Cardiac fibroblast (primary cell): ENCODE data around the gene MYH2.

Experiments used
- DNase-seq, 2 donors: peaks; one replicate each; pipeline versions ENCODE4 v3.0.0 to v3.0.0-alpha.2; 2010; ENCODE audit warnings: low read depth in 2 of 2
- H3K4me3 ChIP-seq, 2 donors: replicated peaks in 1 of 2; 1 replicate in 1 of 2; 2 replicates in 1 of 2; pipeline ENCODE4 v1.5.1; 2011; ENCODE audit warnings: low read depth in 2 of 2, low read length in 2 of 2, mild to moderate bottlenecking in 2 of 2, moderate library complexity in 1 of 2
- CTCF ChIP-seq: IDR thresholded peaks from one replicate; pipeline ENCODE4 v1.5.1; 2011; ENCODE audit warnings: low read depth, mild to moderate bottlenecking, low read length, inconsistent platforms

The MYH2 gene

GRCh38 chr17:10477701-10478100 lies 71.8 kb downstream of the MYH2 start:
- TF ChIP-seq CTCF = no peak
- DNase-seq = no peak
- no peak overlapping the region for H3K4me3 ChIP-seq

DNA sequence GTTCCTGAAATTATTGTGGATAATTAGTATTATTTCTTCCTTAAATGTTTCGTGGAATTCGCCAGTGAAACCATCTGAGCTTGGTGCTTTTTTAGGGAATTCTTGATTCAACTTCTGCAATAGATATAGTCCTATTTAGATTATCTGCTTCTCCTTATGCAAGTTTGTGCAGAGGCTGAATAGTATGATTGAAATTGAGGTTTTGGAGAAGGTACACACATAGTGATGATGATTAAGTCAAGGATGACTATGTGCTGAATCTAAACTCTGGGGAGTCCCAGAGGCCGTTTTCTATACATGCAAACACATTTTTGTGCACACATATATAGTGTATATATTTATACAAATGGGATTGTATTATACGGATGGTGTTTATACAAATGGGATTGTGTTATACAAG lies 74.9 kb downstream of the MYH2 start:
- TF ChIP-seq CTCF = no peak
- DNase-seq = peak in 1 of 2 donors; percentile 25
- no peak overlapping the region for H3K4me3 ChIP-seq

- peak; percentile 3 to 50 for DNase-seq
- H3K4me3 ChIP-seq = no peak overlapping the region
- no peak for TF ChIP-seq CTCF
Observed at GRCh38 chr17:10471858-10472257, 77.6 kb downstream of the MYH2 start.
